ENCODE data around the gene LMAN2. TPM values are rescaled to one million over a fixed set of nuclear protein-coding genes. Genes with fewer than 3 reads are reported as not detected.

The LMAN2 gene
- total RNA-seq, 1 donor from 2014 or later = 103 TPM

- Mint-ChIP-seq H3K4me1 (ENCODE audit: low read depth, unreplicated experiment) (no peaks in the 10 kb centered on the region), H3K36me3 (ENCODE audit: low read depth, unreplicated experiment) (peaks cover 9% of the 10 kb centered on the region), H3K9me3 (ENCODE audit: unreplicated experiment) (peaks cover 3% of the 10 kb centered on the region), H3K4me3 (ENCODE audit: unreplicated experiment) (no peak overlapping the region), H3K27me3 (ENCODE audit: low read depth, unreplicated experiment) (peaks cover 18% of the 10 kb centered on the region), H3K27ac (ENCODE audit: unreplicated experiment) (no peak overlapping the region)
- H2AFZ ChIP-seq (ENCODE audit: low read depth, low read length) = no peak overlapping the region
- no peak overlapping the region for H3K27ac ChIP-seq (ENCODE audit: low read depth, low read length)
- H3K4me2 ChIP-seq (ENCODE audit: low read length) = no peak overlapping the region
- no peaks in the 10 kb centered on the region for H3K79me2 ChIP-seq (ENCODE audit: insufficient read depth, low read length)
- DNase-seq (ENCODE audit: low read depth) (no peak), FAIRE-seq (no peak)
- H4K20me1 ChIP-seq (ENCODE audit: insufficient read depth, low read length) = no peaks in the 10 kb centered on the region
- H3K4me1 ChIP-seq (ENCODE audit: insufficient read depth, low read length) = peaks cover 6% of the 10 kb centered on the region
- H3K36me3 ChIP-seq (ENCODE audit: insufficient read depth, low read length) = no peaks in the 10 kb centered on the region
- H3K27me3 ChIP-seq (ENCODE audit: insufficient read depth, low read length) = no peaks in the 10 kb centered on the region
- H3K9ac ChIP-seq (ENCODE audit: low read length) = no peak overlapping the region
- H3K9me3 ChIP-seq (ENCODE audit: insufficient read depth, low read depth, low read length) = no peaks in the 10 kb centered on the region
- TF ChIP-seq EZH2 (IDR thresholded peaks at IDR 0.05; ENCODE audit: insufficient read depth, low read length) (no peak), CTCF (IDR thresholded peaks at IDR 0.05; ENCODE audit: insufficient read depth, low read depth, low read length) (no peak)
- H3K4me3 ChIP-seq (ENCODE audit: insufficient read depth, low read depth, low read length) = no peak overlapping the region
Measured at GRCh38 chr5:177373806-177374205, 22.3 kb upstream of the LMAN2 start.

- H3K79me2 ChIP-seq (ENCODE audit: insufficient read depth, low read length) = no peaks in the 10 kb centered on the region
- no peaks in the 10 kb centered on the region for H4K20me1 ChIP-seq (ENCODE audit: insufficient read depth, low read length)
- peaks cover 4% of the 10 kb centered on the region for H3K27me3 ChIP-seq (ENCODE audit: insufficient read depth, low read length)
- H3K4me2 ChIP-seq (ENCODE audit: low read length) = no peak overlapping the region
- H3K36me3 ChIP-seq (ENCODE audit: insufficient read depth, low read length) = no peaks in the 10 kb centered on the region
- Mint-ChIP-seq H3K27me3 (ENCODE audit: low read depth, unreplicated experiment) (peaks cover 17% of the 10 kb centered on the region), H3K4me1 (ENCODE audit: low read depth, unreplicated experiment) (no peaks in the 10 kb centered on the region), H3K36me3 (ENCODE audit: low read depth, unreplicated experiment) (peaks cover 11% of the 10 kb centered on the region), H3K9me3 (ENCODE audit: unreplicated experiment) (peaks cover 3% of the 10 kb centered on the region), H3K27ac (ENCODE audit: unreplicated experiment) (no peak overlapping the region), H3K4me3 (ENCODE audit: unreplicated experiment) (no peak overlapping the region)
- no peak overlapping the region for H3K27ac ChIP-seq (ENCODE audit: low read depth, low read length)
- DNase-seq (ENCODE audit: low read depth) (no peak), FAIRE-seq (no peak)
- TF ChIP-seq EZH2 (IDR thresholded peaks at IDR 0.05; ENCODE audit: insufficient read depth, low read length) (no peak), CTCF (IDR thresholded peaks at IDR 0.05; ENCODE audit: insufficient read depth, low read depth, low read length) (no peak)
- peaks cover 6% of the 10 kb centered on the region for H3K4me1 ChIP-seq (ENCODE audit: insufficient read depth, low read length)
- H2AFZ ChIP-seq (ENCODE audit: low read depth, low read length) = no peak overlapping the region
- no peak overlapping the region for H3K4me3 ChIP-seq (ENCODE audit: insufficient read depth, low read depth, low read length)
- no peaks in the 10 kb centered on the region for H3K9me3 ChIP-seq (ENCODE audit: insufficient read depth, low read depth, low read length)
- no peak overlapping the region for H3K9ac ChIP-seq (ENCODE audit: low read length)
Measured at GRCh38 chr5:177372910-177373309, 21.4 kb upstream of the LMAN2 start.

- DNase-seq (ENCODE audit: low read depth) = no peak
- Histone ChIP-seq H3K27ac (ENCODE audit: low read depth, low read length) (no peak overlapping the region), H3K9ac (ENCODE audit: low read length) (no peak overlapping the region), H3K4me1 (ENCODE audit: insufficient read depth, low read length) (peaks cover 10% of the 10 kb centered on the region), H3K27me3 (ENCODE audit: insufficient read depth, low read length) (peaks cover 7% of the 10 kb centered on the region), H3K4me2 (ENCODE audit: low read length) (no peak overlapping the region), H3K36me3 (ENCODE audit: insufficient read depth, low read length) (no peaks in the 10 kb centered on the region), H3K4me3 (ENCODE audit: insufficient read depth, low read depth, low read length) (no peak overlapping the region), H4K20me1 (ENCODE audit: insufficient read depth, low read length) (no peaks in the 10 kb centered on the region), H2AFZ (ENCODE audit: low read depth, low read length) (no peak overlapping the region), H3K9me3 (ENCODE audit: insufficient read depth, low read depth, low read length) (no peaks in the 10 kb centered on the region), H3K79me2 (ENCODE audit: insufficient read depth, low read length) (no peaks in the 10 kb centered on the region)
- Mint-ChIP-seq H3K36me3 (ENCODE audit: low read depth, unreplicated experiment) (peaks cover 11% of the 10 kb centered on the region), H3K27me3 (ENCODE audit: low read depth, unreplicated experiment) (peaks cover 17% of the 10 kb centered on the region), H3K9me3 (ENCODE audit: unreplicated experiment) (peaks cover 3% of the 10 kb centered on the region), H3K4me1 (ENCODE audit: low read depth, unreplicated experiment) (no peaks in the 10 kb centered on the region), H3K4me3 (ENCODE audit: unreplicated experiment) (no peak overlapping the region), H3K27ac (ENCODE audit: unreplicated experiment) (no peak overlapping the region)
- TF ChIP-seq CTCF (IDR thresholded peaks at IDR 0.05; ENCODE audit: insufficient read depth, low read depth, low read length) = no peak
- no peak for TF ChIP-seq EZH2 (IDR thresholded peaks at IDR 0.05; ENCODE audit: insufficient read depth, low read length)
- FAIRE-seq = no peak
Measured at GRCh38 chr5:177372034-177372896, 20.8 kb upstream of the LMAN2 start.

Data from astrocyte (in vitro differentiated cells and primary cell).